GM12891 (cell line): ENCODE data around the gene UPK1B.
A peak's percentile ranks its signal among the peaks of the same experiment; 100 is the strongest.
"Not testable (repeated sequence)": the region's sequence is repeated elsewhere in the genome, so short reads cannot be mapped to it uniquely, and the experiment has no call there.

ENCODE experiments used
- DNase-seq: peaks from one replicate; pipeline ENCODE4 v3.0.0; 2011; ENCODE audit warnings: low spot score; ENCODE audit not compliant: insufficient read length
- FAIRE-seq: peaks from 2 replicates; lab custom pipeline; 2011; peaks lifted over from hg19 to GRCh38; lab: Jason Lieb, UNC
- PAX5 ChIP-seq: IDR thresholded peaks from 2 replicates; pipeline ENCODE4 v1.6.1; 2011; ENCODE audit warnings: low read length, moderate library complexity, mild to moderate bottlenecking; ENCODE audit not compliant: insufficient read depth, severe bottlenecking
- POLR2A ChIP-seq: IDR thresholded peaks from 2 replicates; pipeline ENCODE4 v1.6.1; 2011; ENCODE audit warnings: low read depth, low read length, control low read depth
- POLR2AphosphoS5 ChIP-seq: IDR thresholded peaks from 2 replicates; pipeline ENCODE4 v1.6.1; 2011; ENCODE audit warnings: low read depth, low read length, control low read depth
- POU2F2 ChIP-seq: IDR thresholded peaks from 2 replicates; pipeline ENCODE4 v1.6.1; 2011; ENCODE audit warnings: low read depth, mild to moderate bottlenecking, control low read depth, low read length, moderate library complexity
- SPI1 ChIP-seq: IDR thresholded peaks from 2 replicates; pipeline ENCODE4 v1.6.1; 2011; ENCODE audit warnings: low read depth, low read length, control low read depth
- TAF1 ChIP-seq: IDR thresholded peaks from 2 replicates; pipeline ENCODE4 v1.6.1; 2011; ENCODE audit warnings: low read depth, low read length, control low read depth

The UPK1B gene

DNA sequence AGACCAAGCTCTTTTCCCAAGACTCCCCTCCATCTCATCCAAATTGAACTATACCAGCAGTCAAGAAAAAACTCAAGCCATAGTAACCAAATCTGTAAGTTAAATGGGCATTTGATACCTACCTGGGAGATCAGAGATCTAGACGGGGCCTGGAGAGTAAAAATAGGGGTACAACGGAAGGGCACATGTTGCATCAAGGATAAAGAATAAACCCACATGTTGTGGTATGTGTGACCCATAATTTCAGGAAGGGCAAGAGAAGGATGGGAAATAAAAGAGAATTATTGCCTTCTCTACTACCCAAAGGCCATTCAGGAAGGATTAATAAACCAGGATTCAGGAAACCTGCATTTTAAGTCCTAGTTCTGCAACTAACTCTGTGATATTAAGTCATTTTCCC is 25.9 kb upstream of the UPK1B start:
- DNase-seq = no peak
- no peak for FAIRE-seq
- TF ChIP-seq SPI1 (no peak), PAX5 (no peak), POLR2A (no peak), POLR2AphosphoS5 (no peak), POU2F2 (no peak), TAF1 (no peak)

DNA sequence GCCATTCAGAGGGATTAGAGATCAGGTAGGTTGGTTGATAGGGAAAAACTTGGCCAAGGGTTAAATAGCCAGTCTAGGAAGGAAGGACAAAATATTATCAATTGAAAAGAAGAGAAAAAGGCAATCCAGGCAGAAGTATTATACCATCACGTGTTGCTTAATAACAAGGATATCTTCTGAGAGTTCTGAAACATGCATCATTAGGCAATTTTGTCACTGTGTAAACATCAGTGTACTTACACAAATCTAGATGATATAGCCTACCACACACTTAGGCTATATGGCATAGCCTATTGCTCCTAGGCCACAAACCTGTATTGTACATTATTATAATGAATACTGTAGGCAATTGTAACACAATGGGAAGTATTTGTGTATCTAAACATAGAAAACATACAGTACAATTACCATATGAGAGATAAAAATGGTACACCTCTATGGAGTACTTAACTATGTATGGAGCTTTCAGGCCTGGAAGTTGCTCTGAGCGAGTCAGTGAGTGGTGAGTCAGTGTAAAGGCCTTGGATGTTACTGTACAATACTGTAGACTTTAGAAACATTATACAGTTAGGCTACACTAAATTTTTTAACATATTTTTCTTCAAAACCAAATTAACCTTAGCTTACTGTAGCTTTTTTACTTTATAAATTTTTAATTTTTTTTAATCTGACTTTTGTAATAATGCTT is 24.8 kb upstream of the UPK1B start:
- TF ChIP-seq POU2F2 (no peak), POLR2AphosphoS5 (no peak), POLR2A (no peak), SPI1 (no peak)
- no peak for FAIRE-seq
- no peak for DNase-seq

DNA sequence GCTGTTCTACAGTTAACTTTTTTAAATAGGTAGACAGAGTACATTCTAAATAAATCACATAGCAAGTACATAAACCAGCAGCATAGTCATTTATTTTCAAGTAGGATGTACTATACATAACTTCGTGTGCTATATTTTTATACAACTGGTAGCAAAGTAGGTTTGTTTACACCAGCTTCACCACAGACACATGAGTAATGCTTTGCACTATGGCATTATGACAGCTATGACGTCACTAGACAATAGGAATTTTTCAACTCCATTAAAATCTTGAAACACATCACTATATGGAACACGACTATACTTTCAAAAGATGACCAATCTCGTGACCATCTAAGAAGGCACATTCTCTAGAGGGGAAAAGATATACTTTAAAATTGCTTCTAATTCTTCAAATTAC is 23.9 kb upstream of the UPK1B start:
- DNase-seq (no peak), FAIRE-seq (no peak)
- TF ChIP-seq SPI1 (no peak), POLR2AphosphoS5 (no peak), TAF1 (no peak), PAX5 (no peak), POU2F2 (no peak), POLR2A (no peak)

DNA sequence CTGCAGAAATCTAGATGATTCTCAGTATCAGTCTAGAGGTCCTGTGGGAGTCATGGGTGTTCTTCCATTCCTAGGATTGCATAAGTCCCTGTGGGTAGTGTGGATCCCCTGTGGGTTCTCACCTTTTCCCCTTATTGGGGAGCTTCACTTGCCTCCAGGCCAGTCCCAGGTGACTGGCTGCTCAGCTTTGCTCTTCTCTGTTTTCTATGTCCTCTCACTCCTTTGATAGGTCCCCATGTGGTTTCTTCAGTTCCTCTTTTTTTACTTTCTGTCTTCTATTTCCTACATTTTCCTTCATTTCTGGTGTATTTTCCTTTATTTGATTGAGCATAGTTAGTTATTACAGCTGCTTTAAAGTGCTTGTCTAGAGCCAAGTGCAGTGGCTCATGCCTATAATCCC is 16.5 kb upstream of the UPK1B start:
- TF ChIP-seq POLR2AphosphoS5 (no peak), SPI1 (peak; percentile 79)
- no peak for FAIRE-seq
- no peak for DNase-seq

DNA sequence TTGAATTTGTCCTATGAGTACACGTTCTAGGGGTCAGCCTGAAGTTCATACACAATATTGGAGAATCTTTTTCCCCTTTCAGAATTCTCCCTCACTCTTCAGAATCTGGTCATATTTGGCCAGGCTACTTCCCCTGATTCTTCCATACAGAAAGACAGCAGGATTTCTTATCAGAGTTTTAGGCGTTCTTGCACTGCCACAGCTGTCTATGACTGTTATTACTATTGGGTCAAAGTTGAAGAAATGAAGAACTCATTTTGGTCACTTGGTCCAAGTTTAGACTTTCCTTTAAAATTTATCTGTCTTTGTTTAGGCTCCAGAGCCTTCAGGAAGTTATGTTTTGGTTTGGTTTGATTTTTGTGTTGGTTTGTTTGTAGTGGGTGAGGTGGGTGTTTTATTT is 15.4 kb upstream of the UPK1B start:
- no peak for FAIRE-seq
- TF ChIP-seq PAX5 = no peak
- TF ChIP-seq TAF1 = no peak
- no peak for TF ChIP-seq SPI1
- TF ChIP-seq POLR2AphosphoS5 = no peak
- no peak for TF ChIP-seq POLR2A
- no peak for TF ChIP-seq POU2F2
- no peak for DNase-seq

DNA sequence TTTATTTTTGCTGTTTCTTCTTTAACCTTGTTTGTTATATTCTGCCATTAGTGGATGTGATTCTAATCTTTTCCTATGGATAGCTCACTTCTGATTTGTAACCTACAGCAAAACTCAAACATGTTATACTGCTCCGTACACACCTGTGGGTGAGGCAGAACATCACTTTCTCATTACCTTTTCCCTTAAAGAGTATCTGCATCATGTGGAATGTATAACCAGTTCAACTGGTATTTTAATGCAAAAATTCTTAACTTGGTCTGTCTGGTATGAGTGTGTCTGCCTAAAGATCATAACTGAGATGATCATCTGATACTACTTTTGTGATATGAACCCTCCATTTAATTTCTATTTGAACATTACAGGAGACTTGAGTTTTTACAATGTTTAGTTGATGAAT is 13.0 kb upstream of the UPK1B start:
- FAIRE-seq (no peak), DNase-seq (no peak)
- no peak for TF ChIP-seq PAX5
- no peak for TF ChIP-seq POLR2AphosphoS5
- no peak for TF ChIP-seq TAF1
- TF ChIP-seq POLR2A = no peak
- TF ChIP-seq POU2F2 = no peak
- TF ChIP-seq SPI1 = no peak

DNA sequence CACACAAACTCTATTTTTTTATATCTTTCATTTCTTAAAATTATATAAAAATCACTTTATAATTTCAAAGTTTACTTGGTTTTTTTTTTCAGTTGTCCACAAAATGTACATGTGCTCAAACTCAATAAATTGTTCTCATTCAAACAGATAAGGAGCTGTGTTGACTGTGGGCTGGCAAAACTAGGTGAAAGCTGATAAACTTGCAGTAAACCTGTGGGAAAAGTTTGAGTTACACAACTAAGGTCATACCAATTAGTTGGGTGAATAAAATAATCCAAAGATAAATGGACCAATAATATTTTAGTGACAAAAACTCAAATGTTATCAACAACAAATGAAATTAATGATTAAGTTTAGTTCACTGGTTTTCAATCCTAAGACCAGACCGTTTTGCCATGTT is 12.6 kb upstream of the UPK1B start:
- DNase-seq = no peak
- FAIRE-seq = no peak
- no peak for TF ChIP-seq PAX5

DNA sequence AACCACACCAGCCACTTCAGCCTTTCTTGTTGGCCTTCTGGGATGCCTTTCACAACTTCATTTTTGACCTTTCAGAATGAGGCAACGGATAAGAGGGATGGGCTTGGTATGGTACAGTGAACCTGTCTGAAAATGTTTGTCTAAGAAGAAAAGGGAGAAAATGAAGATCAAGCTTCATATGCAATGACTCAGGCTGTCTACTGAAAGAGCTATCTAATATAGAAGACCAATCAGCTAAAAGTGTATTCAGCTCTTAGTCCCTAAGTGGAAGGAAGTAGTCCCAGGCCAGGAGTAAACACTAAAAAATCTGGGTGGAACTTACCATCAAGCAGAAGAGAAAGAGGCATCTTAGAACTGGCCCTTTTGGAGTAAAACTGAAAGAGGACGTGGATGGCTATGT is 12.2 kb upstream of the UPK1B start:
- no peak for FAIRE-seq
- no peak for DNase-seq
- TF ChIP-seq SPI1 (no peak), POLR2A (no peak), POLR2AphosphoS5 (no peak), PAX5 (no peak), TAF1 (no peak), POU2F2 (no peak)

DNA sequence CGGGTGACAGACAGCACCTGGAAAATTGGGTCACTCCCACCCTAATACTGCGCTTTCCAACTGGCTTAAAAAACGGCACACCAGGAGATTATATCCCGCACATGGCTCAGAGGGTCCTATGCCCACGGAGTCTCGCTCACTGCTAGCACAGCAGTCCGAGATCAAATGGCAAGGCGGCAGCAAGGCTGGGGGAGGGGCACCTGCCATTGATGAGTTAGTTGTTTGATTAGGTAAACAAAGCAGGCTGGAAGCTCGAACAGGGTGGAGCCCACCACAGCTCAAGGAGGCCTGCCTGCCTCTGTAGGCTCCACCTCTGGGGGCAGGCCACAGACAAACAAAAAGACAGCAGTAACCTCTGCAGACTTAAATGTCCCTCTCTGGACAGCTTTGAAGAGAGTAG is 8.7 kb upstream of the UPK1B start:
- FAIRE-seq, DNase-seq: not testable (repeated sequence)

DNA sequence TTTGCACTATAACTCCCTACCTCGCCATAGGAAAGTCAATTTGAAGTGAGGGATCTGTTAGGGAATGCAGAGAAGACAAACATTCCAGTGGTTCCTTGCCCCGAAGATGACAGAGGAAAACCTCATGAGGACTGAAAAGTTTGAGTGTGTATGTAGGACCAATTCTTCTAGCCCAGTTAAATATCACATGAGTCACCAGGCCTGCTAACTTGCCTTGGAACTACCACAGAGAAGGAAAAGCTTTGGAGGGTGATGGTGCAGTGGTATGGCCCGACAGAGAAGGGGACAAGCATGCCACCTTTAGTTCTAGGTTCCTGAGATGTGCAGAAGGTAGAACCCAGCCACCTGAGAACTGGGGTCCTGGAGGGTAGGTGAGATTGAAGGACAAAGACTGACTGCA is 2.6 kb upstream of the UPK1B start:
- DNase-seq (no peak), FAIRE-seq (no peak)
- TF ChIP-seq PAX5 (no peak), POLR2AphosphoS5 (no peak), POLR2A (no peak), POU2F2 (no peak), SPI1 (no peak), TAF1 (no peak)
